Cardiac muscle cell (in vitro differentiated cells and primary cell): ENCODE data around the gene COQ5. TPM values are rescaled to one million over a fixed set of nuclear protein-coding genes. Genes with fewer than 3 reads are reported as not detected.

Experiments
- DNase-seq, 2 donors: peaks; one replicate each; pipeline versions ENCODE4 v3.0.0 to v3.0.0-alpha.2; 2010 to 2017; ENCODE audit warnings: low read depth in 1 of 2, low spot score in 1 of 2
- H3K27ac ChIP-seq: fragments of 200-600 bp; sonication (generic); 2 replicates; pipeline ENCODE4 v1.5.1; 2016
- H3K27me3 ChIP-seq: fragments of 200-600 bp; sonication (generic); 2 replicates; pipeline ENCODE4 v1.6.0; 2016; ENCODE audit warnings: control low read depth
- H3K36me3 ChIP-seq: fragments of 200-600 bp; sonication (generic); 2 replicates; pipeline ENCODE4 v1.5.1; 2016; ENCODE audit warnings: control low read depth
- H3K4me1 ChIP-seq: fragments of 200-600 bp; sonication (generic); 2 replicates; pipeline ENCODE4 v1.8.1; 2017; ENCODE audit warnings: low read depth, mild to moderate bottlenecking, mixed run types
- H3K4me3 ChIP-seq: fragments of 200-600 bp; sonication (generic); 2 replicates; pipeline ENCODE4 v1.5.1; 2016; ENCODE audit warnings: mild to moderate bottlenecking
- H3K9me3 ChIP-seq: fragments of 200-600 bp; sonication (generic); 2 replicates; pipeline ENCODE4 v1.5.1; 2017; ENCODE audit warnings: low read depth, mild to moderate bottlenecking, control low read depth
- CTCF ChIP-seq: IDR thresholded peaks from 2 replicates; pipeline ENCODE4 v1.5.1; 2012; ENCODE audit warnings: low read depth, mild to moderate bottlenecking, low read length
- polyA plus RNA-seq: library from polyadenylated mRNA; unstranded; fragments of >200 nt; fragmentation: Nextera tagmentation; extraction: Ambion mirVana; gene quantifications from 2 replicates; pipeline ENCODE4 v1.2.1, GENCODE V29; 2016
- total RNA-seq: library from RNA; depleted of rRNA; stranded (reverse); fragments of >200 nt; gene quantifications from 2 replicates; pipeline ENCODE4 v1.2.3, GENCODE V29; 2016

COQ5 gene
- total and polyA plus RNA-seq, 2 experiments from 2014 or later = 67.2 to 99.3 TPM

GRCh38 chr12:120495731-120496412 lies 33.1 kb downstream of the COQ5 start, which contains the start of gene DYNLL1:
TSS of gene DYNLL1 (plus strand) at chr12:120496113. CDS start at chr12:120496422, 309 bp downstream.
- Histone ChIP-seq H3K4me3 (peak within 1 kb of the TSS; percentile 88), H3K27ac (peak within 1 kb of the TSS; percentile 74), H3K27me3 (no peaks in the 10 kb centered on the region), H3K4me1 (peaks cover 7% of the 10 kb centered on the region), H3K9me3 (no peaks in the 10 kb centered on the region), H3K36me3 (peaks cover 12% of the 10 kb centered on the region)
- peak; percentile 98 for DNase-seq
- no peak for TF ChIP-seq CTCF

- H3K27ac ChIP-seq = no peak overlapping the region
- no peaks in the 10 kb centered on the region for H3K27me3 ChIP-seq
- DNase-seq = peak; percentile 10 to 14
- no peak for TF ChIP-seq CTCF
- no peaks in the 10 kb centered on the region for H3K9me3 ChIP-seq
- peaks cover 12% of the 10 kb centered on the region for H3K36me3 ChIP-seq
- H3K4me1 ChIP-seq = peaks cover 7% of the 10 kb centered on the region
- peak overlapping the region; percentile 88 for H3K4me3 ChIP-seq
These were observed 33.7 kb downstream of the COQ5 start for GRCh38 chr12:120495186-120495730.

- Histone ChIP-seq H3K9me3 (no peaks in the 10 kb centered on the region), H3K4me1 (peaks cover 4% of the 10 kb centered on the region), H3K27ac (no peak overlapping the region), H3K27me3 (no peaks in the 10 kb centered on the region), H3K4me3 (no peak overlapping the region), H3K36me3 (no peaks in the 10 kb centered on the region)
- no peak for DNase-seq
- TF ChIP-seq CTCF = no peak
These were observed 38.0 kb downstream of the COQ5 start for GRCh38 chr12:120490833-120491512.

GRCh38 chr12:120490325-120490724 lies 38.6 kb downstream of the COQ5 start:
- H3K36me3 ChIP-seq = no peaks in the 10 kb centered on the region
- no peak overlapping the region for H3K27ac ChIP-seq
- no peak for DNase-seq
- H3K4me1 ChIP-seq = peaks cover 4% of the 10 kb centered on the region
- no peaks in the 10 kb centered on the region for H3K27me3 ChIP-seq
- no peaks in the 10 kb centered on the region for H3K9me3 ChIP-seq
- no peak for TF ChIP-seq CTCF
- H3K4me3 ChIP-seq = no peak overlapping the region

GRCh38 chr12:120489018-120489417 lies 39.9 kb downstream of the COQ5 start:
- TF ChIP-seq CTCF = no peak
- Histone ChIP-seq H3K27me3 (no peaks in the 10 kb centered on the region), H3K9me3 (no peaks in the 10 kb centered on the region), H3K36me3 (no peaks in the 10 kb centered on the region), H3K4me3 (no peak overlapping the region), H3K4me1 (peaks cover 4% of the 10 kb centered on the region), H3K27ac (no peak overlapping the region)
- DNase-seq = no peak
